ENCODE results near the gene MTCL3.

Gene MTCL3

DNA sequence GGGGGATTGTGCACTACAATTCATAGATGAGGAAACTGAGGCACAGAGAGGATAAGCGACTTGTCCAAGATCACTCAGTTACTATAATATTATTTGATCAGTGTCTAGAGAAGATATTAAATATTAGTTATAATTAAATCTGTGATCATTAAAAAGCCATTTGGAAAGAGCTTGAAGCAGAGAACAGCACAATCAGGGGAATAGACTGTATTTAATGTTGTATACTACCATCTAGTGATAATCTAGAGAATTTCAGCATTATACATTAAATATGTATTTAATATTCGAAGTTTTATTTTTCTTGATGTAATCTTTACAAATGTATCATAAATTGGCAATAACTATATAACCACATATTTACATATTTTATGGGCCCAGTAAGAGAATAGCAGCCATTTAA is 20.1 kb upstream of the MTCL3 start:
- peak; percentile 49 for TF ChIP-seq CTCF (IDR thresholded peaks at IDR 0.05; ENCODE audit: borderline replicate concordance)
- H3K4me3 ChIP-seq, result no peak overlapping the region
- no peak overlapping the region for H3K27ac ChIP-seq (replicated peaks)
- H3K4me1 ChIP-seq, result no peaks in the 10 kb centered on the region
- no peaks in the 10 kb centered on the region for H3K36me3 ChIP-seq
- H3K27me3 ChIP-seq (ENCODE audit: low read depth), result peaks cover 30% of the 10 kb centered on the region
- DNase-seq, result no peak
- no peaks in the 10 kb centered on the region for H3K9me3 ChIP-seq (replicated peaks)
- intact Hi-C loops (cut with micrococcal nuclease), result loop anchor here (5.0 to 10.0 kb wide), 2 partner anchors 72 to 234 kb away; no protein-coding TSS in a partner anchor

- Histone ChIP-seq H3K9me3 (replicated peaks) (no peaks in the 10 kb centered on the region), H3K36me3 (no peaks in the 10 kb centered on the region), H3K4me1 (no peaks in the 10 kb centered on the region), H3K27ac (replicated peaks) (no peak overlapping the region), H3K27me3 (ENCODE audit: low read depth) (peaks cover 33% of the 10 kb centered on the region), H3K4me3 (no peak overlapping the region)
- intact Hi-C loops (cut with micrococcal nuclease), result loop anchor here (5.0 to 10.0 kb wide), 2 partner anchors 72 to 234 kb away; no protein-coding TSS in a partner anchor
- no peak for DNase-seq
- TF ChIP-seq CTCF (IDR thresholded peaks at IDR 0.05; ENCODE audit: borderline replicate concordance), result no peak
Measured at GRCh38 chr6:127538750-127539264, 19.7 kb upstream of the MTCL3 start.

GRCh38 chr6:127533736-127534135 is 14.6 kb upstream of the MTCL3 start:
- H3K27me3 ChIP-seq (ENCODE audit: low read depth), result peaks cover 54% of the 10 kb centered on the region
- DNase-seq, result no peak
- H3K27ac ChIP-seq (replicated peaks), result no peak overlapping the region
- no peak for TF ChIP-seq CTCF (IDR thresholded peaks at IDR 0.05; ENCODE audit: borderline replicate concordance)
- H3K9me3 ChIP-seq (replicated peaks), result no peaks in the 10 kb centered on the region
- H3K4me3 ChIP-seq, result no peak overlapping the region
- H3K36me3 ChIP-seq, result no peaks in the 10 kb centered on the region
- intact Hi-C loops (cut with micrococcal nuclease), result loop anchor here (10.0 kb wide), 1 partner anchor 229 kb away; no protein-coding TSS in a partner anchor
- H3K4me1 ChIP-seq, result no peaks in the 10 kb centered on the region

GRCh38 chr6:127533011-127533410 is 13.9 kb upstream of the MTCL3 start:
- no peaks in the 10 kb centered on the region for H3K36me3 ChIP-seq
- TF ChIP-seq CTCF (IDR thresholded peaks at IDR 0.05; ENCODE audit: borderline replicate concordance), result no peak
- intact Hi-C loops (cut with micrococcal nuclease), result loop anchor here (10.0 kb wide), 1 partner anchor 228 kb away; no protein-coding TSS in a partner anchor
- no peak overlapping the region for H3K4me3 ChIP-seq
- peaks cover 54% of the 10 kb centered on the region for H3K27me3 ChIP-seq (ENCODE audit: low read depth)
- no peak for DNase-seq
- H3K9me3 ChIP-seq (replicated peaks), result no peaks in the 10 kb centered on the region
- H3K4me1 ChIP-seq, result no peaks in the 10 kb centered on the region
- no peak overlapping the region for H3K27ac ChIP-seq (replicated peaks)

DNA sequence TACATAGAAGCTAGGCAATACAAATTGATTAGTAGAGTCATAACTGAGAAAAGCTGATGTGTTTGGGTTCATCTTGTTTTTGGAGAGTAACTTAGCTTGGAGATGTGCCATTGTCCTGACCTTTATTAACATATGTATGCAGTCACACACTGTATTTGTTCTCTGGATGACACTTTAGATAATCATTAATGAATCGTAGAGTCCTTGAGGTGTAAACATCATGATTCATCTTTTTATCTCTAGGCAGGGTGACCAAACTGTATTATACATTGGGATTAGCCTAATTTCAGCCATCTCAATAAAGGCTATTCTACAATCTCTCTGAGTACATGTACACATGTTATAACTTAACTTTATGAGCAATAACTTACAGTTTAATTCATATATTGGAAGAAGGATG is 3.6 kb upstream of the MTCL3 start:
- H3K36me3 ChIP-seq, result no peaks in the 10 kb centered on the region
- DNase-seq, result no peak
- intact Hi-C loops (cut with micrococcal nuclease), result no loop called here
- no peak for TF ChIP-seq CTCF (IDR thresholded peaks at IDR 0.05; ENCODE audit: borderline replicate concordance)
- no peak overlapping the region for H3K4me3 ChIP-seq
- H3K4me1 ChIP-seq, result peaks cover 16% of the 10 kb centered on the region
- H3K27me3 ChIP-seq (ENCODE audit: low read depth), result peaks cover 82% of the 10 kb centered on the region
- no peak overlapping the region for H3K27ac ChIP-seq (replicated peaks)
- H3K9me3 ChIP-seq (replicated peaks), result no peaks in the 10 kb centered on the region

Data from left ventricle myocardium inferior (tissue), 1 donor.